Left ventricle myocardium inferior (tissue), 1 donor: ENCODE data around the gene HSBP1L1. TPM values are rescaled to one million over a fixed set of nuclear protein-coding genes. Genes with fewer than 3 reads are reported as not detected.
A peak's percentile ranks its signal among the peaks of the same experiment; 100 is the strongest.

Experiments
- DNase-seq: peaks from one replicate; pipeline ENCODE4 v3.0.0-alpha.2; 2020
- H3K27ac ChIP-seq: fragments of 200-600 bp; replicated peaks from 2 replicates; pipeline ENCODE4 v1.8.0; 2021
- H3K27me3 ChIP-seq: fragments of 200-600 bp; 2 replicates; pipeline ENCODE4 v1.8.0; 2021; ENCODE audit warnings: low read depth
- H3K36me3 ChIP-seq: fragments of 200-600 bp; 2 replicates; pipeline ENCODE4 v1.8.0; 2021
- H3K4me1 ChIP-seq: fragments of 200-600 bp; 2 replicates; pipeline ENCODE4 v1.8.0; 2021
- H3K4me3 ChIP-seq: fragments of 200-600 bp; 2 replicates; pipeline ENCODE4 v1.8.0; 2021; ENCODE audit warnings: mild to moderate bottlenecking, moderate library complexity
- H3K9me3 ChIP-seq: fragments of 200-600 bp; replicated peaks from 2 replicates; pipeline ENCODE4 v1.8.0; 2021
- CTCF ChIP-seq: fragments of 200-600 bp; IDR thresholded peaks from 2 replicates; pipeline ENCODE4 v1.8.0; 2021; ENCODE audit warnings: antibody characterized with exemption, mild to moderate bottlenecking, borderline replicate concordance
- intact Hi-C: fragments of 100-400 bp; cut with micrococcal nuclease; formaldehyde crosslinking; loops from one replicate; pipeline ENCODE4 v1.11.0; 2022
- total RNA-seq: library from RNA; stranded (reverse); fragmentation: NEBNext Ultra II Directional; extraction: Animal tissue kit (Norgen Biotek cat#: 25700); gene quantifications from one replicate; pipeline ENCODE4 v1.2.1, GENCODE V29; 2021
- donor health status: DM: no; HTN: yes; CAD: no; lungs with severe emphysema.

Gene HSBP1L1
- total RNA-seq, 1 donor from 2014 or later = 12.2 TPM

- Histone ChIP-seq H3K4me3 (no peak overlapping the region), H3K9me3 (no peaks in the 10 kb centered on the region), H3K4me1 (peaks cover 51% of the 10 kb centered on the region), H3K27me3 (no peaks in the 10 kb centered on the region), H3K27ac (no peak overlapping the region), H3K36me3 (peaks cover 6% of the 10 kb centered on the region)
- no peak for TF ChIP-seq CTCF
- intact Hi-C loops = no loop called here
- DNase-seq = no peak
These were observed 18.8 kb downstream of the HSBP1L1 start for GRCh38 chr18:79983253-79983652.

- no peaks in the 10 kb centered on the region for H3K9me3 ChIP-seq
- DNase-seq = no peak
- intact Hi-C loops = no loop called here
- no peaks in the 10 kb centered on the region for H3K27me3 ChIP-seq
- H3K4me1 ChIP-seq = peaks cover 53% of the 10 kb centered on the region
- H3K4me3 ChIP-seq = no peak overlapping the region
- no peak overlapping the region for H3K27ac ChIP-seq
- no peak for TF ChIP-seq CTCF
- H3K36me3 ChIP-seq = peaks cover 6% of the 10 kb centered on the region
These were observed 19.4 kb downstream of the HSBP1L1 start for GRCh38 chr18:79983793-79984192.

GRCh38 chr18:79985172-79985571 lies 20.7 kb downstream of the HSBP1L1 start:
- intact Hi-C loops = no loop called here
- Histone ChIP-seq H3K36me3 (peaks cover 6% of the 10 kb centered on the region), H3K27me3 (no peaks in the 10 kb centered on the region), H3K4me3 (no peak overlapping the region), H3K4me1 (peaks cover 64% of the 10 kb centered on the region), H3K27ac (no peak overlapping the region), H3K9me3 (no peaks in the 10 kb centered on the region)
- DNase-seq = no peak
- TF ChIP-seq CTCF = no peak

GRCh38 chr18:79986726-79987125 lies 22.3 kb downstream of the HSBP1L1 start:
- Histone ChIP-seq H3K4me3 (peak overlapping the region; percentile 88), H3K36me3 (peaks cover 6% of the 10 kb centered on the region), H3K4me1 (peaks cover 59% of the 10 kb centered on the region), H3K27me3 (no peaks in the 10 kb centered on the region), H3K9me3 (no peaks in the 10 kb centered on the region), H3K27ac (peak overlapping the region; percentile 17)
- DNase-seq = no peak
- intact Hi-C loops = no loop called here
- no peak for TF ChIP-seq CTCF

- peak overlapping the region; percentile 88 for H3K4me3 ChIP-seq
- H3K27ac ChIP-seq = peak overlapping the region; percentile 98
- peaks cover 50% of the 10 kb centered on the region for H3K4me1 ChIP-seq
- peaks cover 6% of the 10 kb centered on the region for H3K36me3 ChIP-seq
- no peaks in the 10 kb centered on the region for H3K9me3 ChIP-seq
- no peaks in the 10 kb centered on the region for H3K27me3 ChIP-seq
- no peak for DNase-seq
- no peak for TF ChIP-seq CTCF
- intact Hi-C loops = no loop called here
These were observed 23.1 kb downstream of the HSBP1L1 start for GRCh38 chr18:79987566-79987965.

GRCh38 chr18:79988071-79988450 lies 23.6 kb downstream of the HSBP1L1 start:
- TF ChIP-seq CTCF = peak; percentile 44
- intact Hi-C loops = no loop called here
- Histone ChIP-seq H3K4me1 (peaks cover 45% of the 10 kb centered on the region), H3K27me3 (no peaks in the 10 kb centered on the region), H3K36me3 (peaks cover 6% of the 10 kb centered on the region), H3K27ac (peak overlapping the region; percentile 98), H3K9me3 (no peaks in the 10 kb centered on the region), H3K4me3 (peak overlapping the region; percentile 88)
- DNase-seq = peak; percentile 52
